SK-N-MC (cell line): ENCODE measurements around the gene DDAH1.

Source experiments
- EZH2 ChIP-seq: fragments of 200-600 bp; sonication (generic); IDR thresholded peaks from one replicate; pipeline ENCODE4 v1.6.1; 2017; ENCODE audit warnings: antibody characterized with exemption
- POLR2AphosphoS5 ChIP-seq: IDR thresholded peaks from 2 replicates; pipeline ENCODE4 v1.6.1; 2012; ENCODE audit warnings: mild to moderate bottlenecking, low read depth, low read length, borderline replicate concordance

DNA sequence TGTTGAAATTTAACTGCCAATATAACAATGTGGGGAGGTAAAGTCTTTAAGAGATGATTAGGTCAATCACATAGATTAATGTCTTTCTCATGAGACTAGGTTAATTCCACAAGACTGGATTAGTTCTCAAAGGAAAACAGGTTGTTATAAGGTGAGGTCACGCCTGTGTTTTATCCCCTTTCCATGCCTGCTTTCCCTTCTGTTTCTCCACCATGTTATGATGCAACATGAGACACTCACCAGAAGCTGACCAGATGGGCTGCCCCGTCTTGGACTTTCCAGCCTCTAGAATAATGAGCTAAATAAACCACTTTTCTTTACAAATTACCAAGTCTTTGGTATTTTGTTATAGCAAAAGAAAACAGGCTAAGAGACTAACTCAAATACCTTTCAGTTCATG is 70.8 kb downstream of the DDAH1 start:
- TF ChIP-seq POLR2AphosphoS5 (no peak), EZH2 (no peak)
